Amniotic epithelial cell (primary cell): ENCODE results near the gene KLHL42.

ENCODE experiments used
- DNase-seq: peaks from one replicate; pipeline ENCODE4 v3.0.0-alpha.2; 2010; ENCODE audit warnings: low read depth

The KLHL42 gene

DNA sequence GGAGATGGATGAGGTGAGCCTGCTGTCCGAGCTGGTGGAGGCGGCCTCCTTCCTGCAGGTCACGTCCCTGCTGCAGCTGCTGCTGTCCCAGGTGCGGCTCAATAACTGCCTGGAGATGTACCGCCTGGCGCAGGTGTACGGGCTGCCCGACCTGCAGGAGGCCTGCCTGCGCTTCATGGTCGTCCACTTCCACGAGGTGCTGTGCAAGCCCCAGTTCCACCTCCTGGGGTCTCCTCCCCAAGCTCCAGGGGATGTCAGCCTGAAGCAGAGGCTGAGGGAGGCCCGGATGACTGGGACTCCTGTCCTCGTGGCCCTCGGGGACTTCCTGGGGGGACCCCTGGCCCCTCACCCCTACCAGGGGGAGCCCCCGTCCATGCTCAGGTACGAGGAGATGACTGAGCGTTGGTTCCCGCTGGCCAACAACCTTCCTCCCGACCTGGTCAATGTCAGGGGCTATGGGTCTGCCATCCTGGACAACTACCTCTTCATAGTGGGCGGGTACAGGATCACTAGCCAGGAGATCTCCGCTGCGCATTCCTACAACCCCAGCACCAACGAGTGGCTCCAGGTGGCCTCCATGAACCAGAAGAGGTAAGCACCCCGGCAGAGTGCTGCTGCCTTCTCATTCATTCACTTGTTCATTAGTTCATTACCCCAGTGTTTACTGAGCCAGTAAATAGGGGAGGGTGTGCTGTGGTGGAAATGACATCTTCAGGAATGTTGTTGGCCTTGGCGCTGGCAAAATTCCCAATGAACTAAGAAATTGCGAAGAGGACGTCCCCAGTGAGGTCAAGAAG, 777 bp downstream of the KLHL42 start:
- peak; percentile 56 for DNase-seq

DNA sequence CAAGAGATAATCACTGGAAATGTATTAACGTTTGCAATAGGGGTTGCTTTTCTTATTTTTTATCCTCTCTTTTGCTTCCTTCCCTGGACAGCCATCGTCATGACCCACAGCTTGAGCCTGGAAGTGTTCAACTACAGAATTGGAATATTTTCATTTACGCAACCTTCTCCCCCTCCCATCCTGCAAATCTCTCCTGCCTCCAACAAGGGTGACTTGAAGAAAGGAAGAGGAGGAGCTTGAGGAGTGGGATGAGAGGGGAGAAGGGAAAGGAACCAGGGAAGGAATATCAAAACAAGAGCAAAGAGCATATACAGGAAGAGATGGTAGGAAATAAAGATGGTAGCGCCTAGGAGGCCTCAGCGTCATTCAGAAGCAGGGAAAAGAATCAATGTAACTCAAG, 1.6 kb downstream of the KLHL42 start:
- peak; percentile 47 for DNase-seq

DNA sequence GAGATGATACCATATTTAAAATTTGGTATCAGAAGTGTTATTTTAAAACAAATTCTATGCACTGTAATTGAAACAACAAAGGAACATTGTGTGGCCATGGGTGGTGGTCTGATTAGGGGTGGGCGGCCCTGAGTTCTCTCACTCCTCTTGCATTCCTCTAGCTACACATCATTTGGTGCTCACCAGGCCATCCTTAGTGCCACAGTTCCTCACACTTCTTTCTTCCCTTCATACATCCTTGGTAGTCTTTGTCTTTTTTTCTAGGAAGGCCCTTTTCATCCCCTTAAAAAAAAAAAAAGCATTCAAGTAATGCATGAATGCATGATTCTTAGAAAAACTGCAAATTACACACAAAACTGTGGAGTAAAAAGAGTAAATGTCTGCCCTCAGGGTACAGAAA, 2.4 kb downstream of the KLHL42 start:
- DNase-seq: no peak

DNA sequence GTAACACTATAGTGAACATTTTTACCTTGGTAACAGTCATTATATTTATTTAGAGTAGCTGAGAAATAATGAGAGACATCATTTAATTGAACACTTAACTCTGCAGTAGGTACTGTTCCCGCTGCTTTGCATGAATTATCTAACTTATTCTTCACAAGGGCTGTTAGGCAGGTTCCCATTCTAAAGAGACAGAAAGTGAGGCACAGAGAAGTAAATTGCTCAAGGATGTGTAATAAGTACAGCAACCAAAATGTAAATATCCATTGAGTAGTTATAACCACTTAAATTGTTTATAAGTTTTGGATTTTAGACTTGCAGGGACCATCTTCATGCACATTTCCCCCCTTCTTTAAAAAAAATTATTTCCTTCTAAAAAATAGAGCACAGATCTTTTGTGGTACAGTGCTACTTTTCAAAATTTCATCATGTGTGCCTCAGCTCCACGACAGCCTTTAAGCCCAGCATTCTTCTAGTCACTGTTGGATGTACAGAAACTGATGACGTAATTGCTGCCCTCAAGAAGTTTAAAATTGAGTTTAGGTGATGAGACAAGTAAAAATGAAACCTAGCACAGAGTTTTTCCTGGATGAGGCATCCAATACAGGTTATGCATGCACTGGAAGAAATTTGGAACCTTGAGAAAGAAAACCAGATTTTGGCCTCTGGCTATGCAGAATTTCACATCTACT, 6.0 kb downstream of the KLHL42 start:
- peak; percentile 55 for DNase-seq

DNA sequence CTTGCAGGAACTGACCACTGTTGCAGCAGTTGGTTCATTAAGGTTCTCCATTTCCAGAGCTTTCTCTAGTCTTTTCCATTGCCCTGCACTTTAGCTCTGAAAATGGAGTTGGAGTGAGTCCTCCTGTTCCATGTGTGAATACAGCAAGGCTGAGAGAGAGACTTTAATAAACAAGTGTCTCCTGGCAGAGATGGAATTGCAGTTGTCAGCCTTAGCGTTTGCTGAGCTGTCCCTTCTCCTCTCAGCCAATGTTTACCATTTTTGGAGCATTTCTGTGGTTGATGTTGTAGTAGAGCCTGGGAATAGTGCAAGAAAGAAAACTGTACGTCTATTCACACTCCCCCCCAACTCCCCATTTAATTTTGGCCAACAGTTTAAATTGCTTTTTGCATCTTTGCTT, 7.5 kb downstream of the KLHL42 start:
- no peak for DNase-seq

DNA sequence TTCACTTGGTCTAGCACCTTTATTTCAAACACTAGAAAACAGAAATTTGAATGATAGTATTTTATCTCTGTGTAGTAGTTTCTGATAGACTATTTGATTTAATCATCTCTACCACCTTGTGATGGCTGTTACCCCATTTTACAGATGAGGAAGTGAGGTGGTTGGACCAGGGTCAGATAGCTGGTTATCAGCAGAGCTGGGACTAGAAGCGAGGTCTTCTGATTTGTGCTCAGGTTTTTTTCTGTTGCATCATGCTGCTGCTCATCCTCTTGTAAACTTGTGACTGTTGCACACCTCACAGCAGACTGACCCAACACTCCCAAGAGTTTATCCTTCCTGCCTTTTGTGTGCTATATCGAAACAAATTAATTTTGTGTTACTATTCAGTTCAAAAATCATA, 10.1 kb downstream of the KLHL42 start:
- peak; percentile 25 for DNase-seq

DNA sequence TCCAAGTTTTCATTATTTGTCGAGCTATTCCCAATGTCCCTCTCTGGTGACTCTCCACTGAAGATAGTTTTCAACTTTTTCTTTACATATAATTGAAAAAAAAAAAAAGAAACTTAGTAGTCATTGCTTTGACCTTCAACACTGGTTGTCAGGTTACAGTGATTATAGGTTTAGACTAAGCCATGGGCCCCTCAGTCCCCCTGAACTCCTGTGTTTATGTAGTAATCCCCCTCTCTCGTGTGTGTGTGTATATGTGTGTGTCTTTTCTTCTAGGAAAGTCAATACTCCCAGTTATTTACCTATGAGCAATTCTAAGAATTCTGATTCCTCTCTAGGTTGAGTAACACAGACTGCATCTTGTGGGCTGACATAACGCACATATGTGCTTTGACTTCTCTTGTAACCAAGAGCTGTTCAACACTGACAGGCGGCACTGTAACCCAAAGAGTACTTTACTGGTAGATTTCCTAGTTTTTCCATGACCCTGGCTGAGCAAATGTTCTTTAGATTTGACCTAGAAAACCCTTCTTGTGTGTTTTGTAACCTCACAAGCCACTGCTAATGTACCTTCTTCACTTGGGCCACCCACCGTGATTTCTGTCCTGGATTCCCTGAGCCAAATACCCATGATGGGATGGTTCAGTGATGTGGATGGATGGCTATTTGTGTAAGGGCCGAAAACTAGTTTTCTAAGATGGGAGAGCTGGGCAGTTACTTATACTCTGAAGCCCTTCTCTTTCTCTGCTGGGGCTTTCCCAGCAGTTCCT, 15.0 kb downstream of the KLHL42 start:
- peak; percentile 62 for DNase-seq

DNA sequence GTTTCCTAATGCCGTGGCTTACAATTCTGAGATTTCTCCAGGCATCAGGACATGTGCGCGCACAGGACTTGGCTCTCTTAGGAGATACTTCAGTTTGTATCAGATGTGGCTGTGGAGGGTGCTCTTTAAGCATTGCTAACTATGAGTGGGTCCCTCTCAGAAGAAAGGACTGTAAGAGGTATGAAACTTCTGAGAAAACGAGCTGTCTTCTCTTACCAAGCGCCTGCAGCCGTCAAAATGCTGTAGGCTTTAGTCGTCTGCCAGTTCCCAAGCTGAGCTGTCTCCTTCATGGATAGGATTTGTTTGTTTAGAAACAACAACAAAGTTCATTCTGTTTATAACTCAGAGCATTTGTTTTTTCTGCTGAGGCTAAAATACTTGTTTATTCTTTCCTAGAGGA, 16.1 kb downstream of the KLHL42 start:
- no peak for DNase-seq

DNA sequence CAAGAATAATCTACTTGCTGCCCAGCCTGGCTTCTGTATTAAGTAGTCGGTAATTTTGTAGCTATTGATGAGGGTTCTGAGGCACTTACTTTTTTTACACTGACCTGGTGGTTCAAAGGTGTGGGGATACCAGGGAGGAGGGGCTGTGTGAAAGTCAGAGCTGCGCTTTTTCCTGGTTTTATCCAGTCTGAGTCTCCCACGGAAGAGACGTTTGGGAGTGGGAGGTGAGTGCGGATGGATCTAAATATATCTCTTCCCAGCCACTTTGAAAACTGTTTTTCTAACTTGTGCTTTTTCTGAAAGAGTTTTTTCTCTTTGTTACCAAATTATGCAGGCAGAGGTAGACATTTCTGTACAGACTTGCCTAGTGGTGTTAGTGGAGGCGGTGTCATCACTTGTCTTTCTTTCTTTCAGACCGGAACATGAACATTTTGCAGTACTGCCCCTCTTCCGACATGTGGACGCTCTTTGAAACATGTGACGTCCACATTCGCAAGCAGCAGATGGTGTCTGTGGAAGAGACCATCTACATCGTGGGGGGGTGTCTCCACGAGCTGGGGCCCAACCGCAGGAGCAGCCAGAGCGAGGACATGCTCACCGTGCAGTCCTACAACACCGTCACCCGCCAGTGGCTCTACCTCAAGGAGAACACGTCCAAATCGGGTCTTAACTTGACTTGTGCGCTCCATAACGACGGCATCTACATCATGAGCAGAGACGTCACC, 17.4 kb downstream of the KLHL42 start:
- no peak for DNase-seq

DNA sequence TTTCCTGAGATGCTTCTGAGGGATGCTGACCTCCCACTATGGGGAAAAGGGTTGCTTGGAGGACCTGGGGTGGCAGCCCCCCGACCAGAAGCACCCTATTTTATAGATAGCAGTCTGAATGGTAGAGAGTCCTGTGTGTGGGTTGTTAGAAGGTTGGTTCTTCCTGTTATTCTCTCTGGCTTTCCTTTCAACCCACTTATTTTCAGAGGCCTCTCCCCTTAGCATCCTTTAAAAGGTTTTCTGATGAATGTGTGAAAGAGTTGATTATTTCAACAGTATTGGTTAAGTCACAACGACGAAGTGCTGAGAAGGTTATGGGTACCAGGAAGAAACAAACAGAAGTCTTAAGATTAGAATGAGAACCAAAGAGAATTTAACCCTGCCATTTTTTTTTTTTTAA, 20.8 kb downstream of the KLHL42 start:
- DNase-seq: no peak

DNA sequence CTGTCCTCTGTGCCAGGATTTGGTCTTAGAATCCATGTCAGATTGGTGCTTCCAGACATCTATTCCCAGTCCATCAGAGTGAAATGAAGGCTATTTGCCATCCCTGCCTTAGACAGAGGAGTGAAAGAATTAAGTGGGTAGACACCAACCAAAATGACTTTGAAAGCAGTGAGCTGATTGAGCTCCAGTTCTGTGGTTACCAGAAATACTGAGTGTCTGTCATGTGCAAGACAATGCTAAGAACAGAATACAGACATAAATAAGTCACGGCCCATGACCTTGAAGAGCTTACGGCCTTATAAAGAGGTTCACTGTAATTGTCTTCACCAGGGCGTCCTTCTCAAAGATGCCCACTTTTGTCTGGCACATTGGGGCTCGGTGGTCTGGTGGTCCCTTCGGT, 21.6 kb downstream of the KLHL42 start:
- DNase-seq: no peak

DNA sequence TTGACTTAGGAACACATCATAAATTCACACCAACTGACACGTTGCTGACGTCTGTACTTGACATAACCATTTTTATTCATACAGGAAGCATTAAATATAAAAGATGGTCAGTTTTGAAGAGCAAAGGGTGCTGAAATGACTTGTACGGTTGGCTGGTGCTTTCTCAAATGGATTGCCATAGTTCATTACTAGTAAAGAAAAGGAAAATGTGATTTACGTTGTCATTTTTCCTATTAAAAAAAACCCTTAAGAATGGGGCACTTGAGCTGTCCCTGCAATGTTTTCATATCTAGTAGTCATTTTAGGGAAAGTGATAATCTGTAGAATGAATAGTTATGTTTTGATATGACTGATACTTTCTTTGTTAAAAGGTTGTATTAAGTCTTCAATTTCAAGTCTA, 22.5 kb downstream of the KLHL42 start:
- no peak for DNase-seq

DNA sequence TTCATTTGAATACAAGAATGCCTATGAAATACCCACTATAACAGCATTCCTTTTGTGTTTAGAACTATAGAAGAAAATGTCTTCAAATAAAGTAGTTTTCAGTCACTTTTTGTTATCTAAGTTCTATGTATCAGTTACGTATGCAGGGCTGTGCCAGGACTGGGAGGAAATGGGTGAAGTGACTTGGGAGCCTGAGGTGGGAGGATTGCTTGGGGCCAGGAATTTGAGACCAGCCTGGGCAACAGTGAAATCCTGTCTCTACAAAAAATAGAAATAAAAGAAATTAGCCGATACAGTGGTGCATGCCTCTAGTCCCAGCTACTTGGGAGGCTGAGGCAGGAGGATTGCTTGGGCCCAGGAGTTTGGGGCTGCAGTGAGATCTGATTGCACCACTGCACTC, 22.9 kb downstream of the KLHL42 start:
- no peak for DNase-seq

DNA sequence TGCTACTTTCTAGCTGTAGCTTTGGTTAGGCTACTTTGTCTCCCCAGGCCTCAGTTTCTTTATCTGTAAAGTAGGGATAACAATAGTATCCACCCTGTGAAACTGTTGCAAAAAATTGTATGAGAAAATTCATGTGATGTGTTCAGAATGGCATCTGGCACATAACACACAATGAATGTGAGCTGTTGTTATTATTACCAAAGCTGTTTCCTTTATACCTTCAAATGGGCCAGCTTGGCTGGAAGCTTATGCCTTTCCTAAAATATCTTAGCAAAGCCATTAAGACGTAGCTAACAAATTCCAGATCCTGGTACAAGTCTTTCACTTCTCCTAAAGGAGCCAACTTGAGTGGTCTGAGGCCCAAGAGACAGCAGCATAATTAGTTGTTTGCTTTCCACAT, 25.2 kb downstream of the KLHL42 start:
- DNase-seq: no peak

DNA sequence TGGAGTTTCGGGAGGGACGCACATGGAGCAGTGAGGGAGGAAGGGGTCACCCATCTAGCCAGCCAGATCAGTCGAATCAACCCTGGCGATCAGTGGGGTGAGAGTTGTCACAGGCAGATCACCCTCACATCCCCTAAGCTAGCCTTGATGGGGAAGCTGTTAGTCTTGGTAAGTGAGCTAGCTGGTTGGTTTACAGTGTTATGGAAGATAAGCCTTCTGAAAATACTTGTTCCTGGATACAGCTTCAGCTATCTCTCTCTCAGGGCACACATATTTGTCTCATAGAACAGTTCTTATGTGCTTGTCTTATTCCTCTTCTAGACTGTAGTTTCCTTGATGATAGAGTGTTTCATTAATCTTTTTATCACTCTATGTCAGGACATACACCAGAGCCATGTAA, 26.2 kb downstream of the KLHL42 start:
- DNase-seq: no peak

DNA sequence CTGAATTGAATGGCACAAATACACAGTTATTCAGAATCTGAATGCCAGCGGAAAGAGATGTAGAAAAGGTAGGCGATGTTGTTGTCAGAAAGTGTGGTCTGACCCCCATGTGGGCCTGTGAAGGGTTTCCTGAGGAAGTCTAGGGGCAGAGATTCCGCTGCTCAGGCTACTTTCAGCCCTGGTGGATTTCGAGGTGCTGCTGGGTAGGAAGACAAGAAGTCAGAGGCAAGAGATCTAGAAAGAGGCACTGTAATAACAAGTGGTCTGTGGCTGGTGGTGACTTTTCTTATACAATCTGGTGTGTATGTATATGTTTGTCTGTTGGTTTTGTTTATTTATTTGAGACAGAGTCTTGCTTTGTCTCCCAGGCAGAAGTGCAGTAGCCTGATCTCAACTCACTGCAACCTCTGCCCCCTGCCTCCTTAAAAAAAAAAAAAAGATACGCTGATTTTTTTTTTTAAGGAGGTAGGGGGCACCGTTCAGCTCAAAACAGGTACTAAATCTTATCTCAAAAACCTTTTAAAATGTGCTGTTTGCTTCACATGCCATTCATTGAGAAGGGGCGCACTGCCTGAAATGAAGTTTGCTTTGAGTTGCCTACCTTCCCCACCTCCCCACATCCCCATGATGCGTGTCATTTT, 27.1 kb downstream of the KLHL42 start:
- DNase-seq: no peak

DNA sequence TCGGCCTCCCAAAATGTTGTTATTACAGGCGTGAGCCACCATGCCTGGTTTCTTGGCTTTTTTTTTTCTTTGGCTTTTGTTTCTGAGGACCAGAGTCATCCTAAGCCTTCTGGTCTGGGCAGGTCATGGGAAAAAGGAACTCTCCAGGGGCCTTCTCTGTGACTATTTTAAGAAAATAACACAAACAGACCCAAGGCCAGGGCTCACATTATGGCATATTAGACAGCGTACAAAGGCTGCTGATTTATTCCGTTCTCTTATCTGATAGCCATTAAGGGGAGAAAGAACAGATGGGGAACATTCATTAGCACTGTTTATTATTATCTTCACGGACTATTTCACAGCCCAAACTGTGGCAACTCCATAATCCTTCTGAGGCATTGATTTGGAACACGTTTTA, 28.8 kb downstream of the KLHL42 start:
- DNase-seq: peak; percentile 69

DNA sequence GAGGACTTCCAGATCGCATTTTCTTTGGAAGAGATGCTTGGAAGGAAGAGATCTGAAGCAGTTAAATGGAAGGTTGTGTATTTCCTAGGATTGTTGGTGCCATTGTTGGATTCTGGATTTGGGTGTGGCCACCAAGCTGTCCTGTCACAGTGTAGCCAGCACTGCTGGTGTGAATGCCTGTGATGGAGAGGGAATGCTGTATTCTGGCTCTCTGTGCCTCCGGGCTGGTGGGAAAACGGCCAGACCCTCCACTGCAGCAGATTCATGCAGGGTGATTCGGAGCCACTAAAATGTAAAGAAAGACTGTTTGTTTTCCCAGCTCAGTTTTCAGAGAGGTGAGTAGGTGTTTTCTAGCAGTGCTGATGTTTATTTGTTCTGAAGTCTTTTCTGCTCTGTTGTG, 30.7 kb downstream of the KLHL42 start:
- DNase-seq: no peak

DNA sequence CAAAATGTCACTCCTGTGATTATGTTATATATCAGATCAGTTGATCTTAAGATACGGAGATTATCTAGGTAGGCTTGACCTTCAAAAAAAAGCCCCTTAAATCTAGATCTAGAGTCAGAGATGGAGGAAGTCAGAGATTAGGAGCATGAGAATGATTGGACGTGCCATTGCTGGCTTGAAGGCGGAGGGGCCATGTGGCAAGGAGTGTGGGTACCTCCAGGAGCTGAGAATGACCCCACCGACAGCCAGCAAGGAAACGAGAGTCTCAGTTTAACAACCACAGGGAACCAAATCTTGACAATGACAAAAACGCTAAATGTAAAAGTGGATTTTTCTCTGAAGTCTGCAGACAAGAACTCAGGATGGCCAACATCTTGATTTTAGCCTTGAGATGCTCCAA, 32.5 kb downstream of the KLHL42 start:
- no peak for DNase-seq

DNA sequence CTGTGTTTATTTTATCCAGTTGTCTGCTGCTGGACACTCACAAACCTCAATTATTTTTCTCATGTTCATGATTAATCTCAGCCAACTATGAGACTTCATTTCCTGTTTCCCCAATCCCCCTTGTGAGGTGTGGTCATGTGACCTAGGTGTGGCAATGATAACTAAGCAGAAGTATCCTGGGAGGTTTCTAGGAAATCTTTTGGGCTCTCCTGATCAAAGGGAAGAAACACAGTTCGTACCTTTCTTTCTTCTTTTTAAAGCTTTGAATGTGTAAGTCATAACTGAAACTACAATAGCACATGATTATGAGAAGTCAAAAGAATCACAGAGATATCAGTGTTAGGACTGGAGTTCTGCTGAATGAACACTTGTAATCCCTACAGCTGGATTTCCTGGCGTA, 34.4 kb downstream of the KLHL42 start:
- DNase-seq: peak; percentile 21

DNA sequence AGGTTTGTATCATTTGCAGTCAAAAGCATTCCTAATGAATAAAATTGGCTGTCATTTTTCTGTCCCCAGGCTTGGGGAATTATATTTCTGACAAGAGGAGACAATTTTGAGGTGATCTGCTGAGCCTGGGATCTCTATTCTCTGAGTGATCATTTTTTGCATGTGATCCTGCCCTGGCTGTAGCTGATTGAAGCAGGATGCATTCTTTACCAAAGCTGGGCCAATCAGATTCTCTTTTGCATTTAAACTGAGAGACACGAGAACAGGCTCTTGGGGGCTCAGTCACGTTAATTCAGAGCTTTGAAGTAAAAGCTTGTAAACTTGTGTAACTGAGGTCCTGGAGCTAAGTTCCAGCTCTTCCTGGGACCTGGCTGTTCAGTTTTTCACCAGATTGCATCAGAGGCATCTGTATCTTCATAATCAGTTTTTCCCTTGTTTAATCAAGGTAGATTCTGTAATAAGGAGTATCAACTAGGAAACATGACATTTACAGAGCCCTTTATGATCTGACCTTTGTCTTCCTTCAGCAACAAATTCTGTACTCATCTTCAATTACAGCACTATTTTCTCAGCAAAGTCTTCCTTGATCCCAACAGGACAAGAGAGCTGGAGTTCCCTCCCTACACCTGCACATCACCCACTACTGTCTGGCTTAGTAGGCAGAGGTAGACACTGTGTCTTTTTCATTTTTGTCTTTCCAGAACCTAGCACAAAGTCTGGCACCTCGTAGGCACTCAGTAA, 35.0 kb downstream of the KLHL42 start:
- peak; percentile 7 for DNase-seq
